HCT116 (cell line): ENCODE results near the gene BTBD9.

Experiments used
- CTCF ChIP-seq, 3 experiments: fragments of 200-600 bp in 1 of 3; sonication (generic) in 1 of 3; IDR thresholded peaks in 2 of 3; conservative IDR thresholded peaks in 1 of 3; 2 replicates each; pipeline ENCODE4 v1.5.1; 2012 to 2017; ENCODE audit warnings: low read depth in 2 of 3, low read length in 2 of 3, antibody characterized with exemption in 1 of 3, borderline replicate concordance in 1 of 3, control low read depth in 1 of 3, mild to moderate bottlenecking in 1 of 3, mixed read lengths in 1 of 3, mixed run types in 1 of 3, moderate library complexity in 1 of 3; ENCODE audit not compliant: insufficient read depth in 1 of 3
- EZH2phosphoT487 ChIP-seq: fragments of 200-600 bp; IDR thresholded peaks from 2 replicates; pipeline ENCODE4 v1.6.1; 2018; ENCODE audit warnings: antibody characterized with exemption, borderline replicate concordance

- TF ChIP-seq CTCF (IDR thresholded peaks at IDR 0.05 in 2 of 3, conservative IDR thresholded peaks at IDR 0.05 in 1 of 3; ENCODE audit: borderline replicate concordance in 1 of 3, insufficient read depth in 1 of 3, low read depth in 2 of 3, low read length in 2 of 3) (no peak), EZH2phosphoT487 (no peak)
Observed at GRCh38 chr6:38153798-38154345, 485.9 kb downstream of the BTBD9 start.
